Measurements from ENCODE around the gene CD4.

The CD4 gene

DNA sequence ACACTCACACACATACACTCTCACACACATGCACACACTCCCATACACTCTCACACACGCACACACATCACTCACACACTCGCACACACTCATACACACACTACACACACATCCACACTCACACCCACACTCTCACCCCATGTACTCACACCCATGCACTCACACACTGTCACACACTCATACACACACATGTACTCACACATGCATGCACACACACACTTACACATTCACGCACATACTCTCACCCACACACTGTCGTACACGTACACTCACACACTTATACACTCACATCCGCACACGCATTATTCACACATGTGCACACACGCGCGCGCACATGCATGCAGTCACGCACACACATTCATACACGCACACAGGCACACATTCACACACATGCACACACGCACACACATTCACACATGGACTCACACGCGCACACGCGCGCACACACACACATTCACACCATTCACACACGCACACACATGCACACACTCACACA is 28.4 kb downstream of the CD4 start:
- DNase-seq, result no peak

DNA sequence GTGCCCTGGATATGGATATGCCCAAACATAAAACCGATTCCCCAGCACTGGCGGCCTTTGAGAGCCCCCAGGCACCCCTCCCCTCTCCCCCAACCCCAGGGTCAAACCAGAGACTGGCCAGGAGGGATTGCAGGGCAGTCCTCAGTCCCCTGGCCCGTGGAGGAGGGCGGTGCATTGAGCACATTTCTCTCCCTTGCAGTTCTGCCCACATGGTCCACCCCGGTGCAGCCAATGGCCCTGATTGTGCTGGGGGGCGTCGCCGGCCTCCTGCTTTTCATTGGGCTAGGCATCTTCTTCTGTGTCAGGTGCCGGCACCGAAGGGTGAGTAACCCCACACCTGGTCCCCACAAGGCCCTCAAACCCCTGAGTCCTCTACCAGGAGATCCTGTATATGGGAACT is 28.9 kb downstream of the CD4 start:
- DNase-seq, result no peak

DNA sequence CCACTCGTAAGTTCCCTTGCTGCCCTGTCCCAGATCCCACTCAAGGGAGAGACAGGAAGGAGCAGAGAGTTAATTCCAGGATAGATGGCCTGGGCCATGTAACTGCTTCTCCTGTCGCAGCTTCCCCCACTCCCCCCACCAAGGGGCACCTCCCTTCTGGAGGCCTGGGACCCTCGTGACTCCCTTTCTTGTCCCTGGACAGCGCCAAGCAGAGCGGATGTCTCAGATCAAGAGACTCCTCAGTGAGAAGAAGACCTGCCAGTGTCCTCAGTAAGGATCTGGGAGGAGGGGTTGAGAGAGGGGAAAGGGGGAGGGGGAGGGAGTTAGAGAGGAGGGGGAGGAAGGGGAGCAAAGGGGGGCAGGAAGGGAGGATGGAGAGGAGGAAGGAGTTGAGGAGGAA is 29.3 kb downstream of the CD4 start:
- no peak for DNase-seq

DNA sequence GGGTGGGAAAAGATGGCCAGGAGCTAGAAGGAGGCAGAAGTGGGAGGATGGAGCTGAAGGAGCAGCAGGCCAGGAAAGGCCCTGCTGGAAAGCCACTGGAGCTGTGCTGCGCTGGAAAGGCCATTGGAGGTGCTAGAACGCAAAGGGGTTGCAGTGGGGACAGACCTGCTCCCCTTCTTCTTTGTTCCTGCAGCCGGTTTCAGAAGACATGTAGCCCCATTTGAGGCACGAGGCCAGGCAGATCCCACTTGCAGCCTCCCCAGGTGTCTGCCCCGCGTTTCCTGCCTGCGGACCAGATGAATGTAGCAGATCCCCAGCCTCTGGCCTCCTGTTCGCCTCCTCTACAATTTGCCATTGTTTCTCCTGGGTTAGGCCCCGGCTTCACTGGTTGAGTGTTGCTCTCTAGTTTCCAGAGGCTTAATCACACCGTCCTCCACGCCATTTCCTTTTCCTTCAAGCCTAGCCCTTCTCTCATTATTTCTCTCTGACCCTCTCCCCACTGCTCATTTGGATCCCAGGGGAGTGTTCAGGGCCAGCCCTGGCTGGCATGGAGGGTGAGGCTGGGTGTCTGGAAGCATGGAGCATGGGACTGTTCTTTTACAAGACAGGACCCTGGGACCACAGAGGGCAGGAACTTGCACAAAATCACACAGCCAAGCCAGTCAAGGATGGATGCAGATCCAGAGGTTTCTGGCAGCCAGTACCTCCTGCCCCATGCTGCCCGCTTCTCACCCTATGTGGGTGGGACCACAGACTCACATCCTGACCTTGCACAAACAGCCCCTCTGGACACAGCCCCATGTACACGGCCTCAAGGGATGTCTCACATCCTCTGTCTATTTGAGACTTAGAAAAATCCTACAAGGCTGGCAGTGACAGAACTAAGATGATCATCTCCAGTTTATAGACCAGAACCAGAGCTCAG is 30.0 kb downstream of the CD4 start:
- DNase-seq, result no peak

DNA sequence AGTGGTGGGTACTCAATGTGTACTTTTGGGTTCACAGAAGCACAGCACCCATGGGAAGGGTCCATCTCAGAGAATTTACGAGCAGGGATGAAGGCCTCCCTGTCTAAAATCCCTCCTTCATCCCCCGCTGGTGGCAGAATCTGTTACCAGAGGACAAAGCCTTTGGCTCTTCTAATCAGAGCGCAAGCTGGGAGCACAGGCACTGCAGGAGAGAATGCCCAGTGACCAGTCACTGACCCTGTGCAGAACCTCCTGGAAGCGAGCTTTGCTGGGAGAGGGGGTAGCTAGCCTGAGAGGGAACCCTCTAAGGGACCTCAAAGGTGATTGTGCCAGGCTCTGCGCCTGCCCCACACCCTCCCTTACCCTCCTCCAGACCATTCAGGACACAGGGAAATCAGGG is 30.8 kb downstream of the CD4 start:
- no peak for DNase-seq

DNA sequence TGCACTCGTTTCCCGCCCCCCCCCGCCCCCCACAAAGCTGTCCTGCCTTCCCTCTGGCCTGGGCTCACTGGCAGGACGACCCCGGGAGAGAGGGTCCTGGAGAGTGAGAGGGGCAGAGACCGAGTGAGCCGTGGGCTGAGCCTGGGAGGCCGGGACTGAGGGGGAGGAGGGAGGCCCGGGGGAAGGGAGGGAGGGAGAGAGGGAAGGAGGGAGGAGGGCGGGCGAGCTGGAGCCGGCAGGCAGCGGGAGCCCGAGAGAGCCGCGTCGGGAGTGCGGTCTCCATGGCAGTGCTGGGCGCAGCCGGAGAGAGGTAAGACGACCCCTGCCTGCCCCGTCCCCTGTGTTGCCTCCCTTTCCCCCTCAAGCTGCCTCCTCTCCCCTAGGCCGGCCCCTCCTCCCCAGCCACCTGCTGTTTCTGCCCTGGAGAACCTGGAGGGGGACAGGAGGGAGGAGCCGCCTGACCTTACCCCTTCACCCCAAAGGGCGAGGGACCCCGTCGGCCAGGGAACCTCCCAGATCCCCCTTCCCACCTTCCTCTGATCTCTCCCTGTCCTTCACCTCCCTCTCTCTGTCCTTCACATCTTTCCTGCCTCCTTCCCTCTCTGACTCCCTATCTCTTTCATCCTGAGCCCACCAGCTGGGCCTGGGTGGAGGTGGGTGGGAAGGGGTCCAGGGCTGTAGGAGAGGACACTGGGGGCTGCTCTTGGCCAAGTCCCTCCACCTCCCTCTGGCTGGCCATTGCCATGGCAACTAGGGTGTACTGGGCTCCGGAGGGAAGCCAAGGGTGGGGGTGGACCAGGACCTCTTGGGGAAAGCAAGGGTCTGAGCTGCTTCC is 32.5 kb downstream of the CD4 start, which contains the start of gene GPR162:
Gene GPR162 (plus strand): TSS at position 231 of the 835 bp plus-strand sequence. CDS start 2,078 bp downstream, outside the sequence.
- no peak for DNase-seq

DNA sequence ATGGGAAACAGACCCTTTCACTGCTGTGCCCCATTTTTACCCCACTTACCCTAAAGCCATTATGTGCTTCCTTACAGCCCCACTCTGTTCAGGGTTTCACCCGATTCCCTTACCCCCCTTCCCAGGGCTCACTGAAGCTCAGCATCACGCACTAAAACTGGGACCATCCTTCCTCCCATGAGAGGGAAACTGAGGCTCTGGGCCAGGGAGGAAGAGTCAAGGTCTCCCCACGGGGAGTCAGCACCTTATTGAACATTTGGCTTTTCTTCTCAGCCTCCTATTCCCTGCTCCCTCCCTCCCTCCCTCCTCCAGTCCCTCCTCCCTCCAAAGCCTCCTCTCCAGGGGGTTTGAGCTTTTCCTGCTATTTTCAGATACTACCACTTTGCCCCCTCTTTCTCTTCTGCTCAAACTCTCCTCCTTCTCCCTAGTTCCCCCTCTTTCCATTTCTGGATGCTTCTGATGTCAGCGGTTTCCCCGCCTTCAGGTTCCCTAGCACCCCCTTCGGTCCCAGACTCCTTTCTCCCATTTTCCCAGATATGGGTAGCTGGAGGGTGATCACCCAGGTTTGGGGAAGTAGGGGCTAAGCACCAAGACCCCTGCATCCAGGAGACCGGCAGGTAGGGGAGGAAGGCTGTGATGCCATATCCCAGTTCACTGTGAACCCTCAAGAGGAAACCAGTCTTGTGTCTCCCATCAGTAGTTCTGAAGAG is 33.3 kb downstream of the CD4 start:
- DNase-seq, result no peak

DNA sequence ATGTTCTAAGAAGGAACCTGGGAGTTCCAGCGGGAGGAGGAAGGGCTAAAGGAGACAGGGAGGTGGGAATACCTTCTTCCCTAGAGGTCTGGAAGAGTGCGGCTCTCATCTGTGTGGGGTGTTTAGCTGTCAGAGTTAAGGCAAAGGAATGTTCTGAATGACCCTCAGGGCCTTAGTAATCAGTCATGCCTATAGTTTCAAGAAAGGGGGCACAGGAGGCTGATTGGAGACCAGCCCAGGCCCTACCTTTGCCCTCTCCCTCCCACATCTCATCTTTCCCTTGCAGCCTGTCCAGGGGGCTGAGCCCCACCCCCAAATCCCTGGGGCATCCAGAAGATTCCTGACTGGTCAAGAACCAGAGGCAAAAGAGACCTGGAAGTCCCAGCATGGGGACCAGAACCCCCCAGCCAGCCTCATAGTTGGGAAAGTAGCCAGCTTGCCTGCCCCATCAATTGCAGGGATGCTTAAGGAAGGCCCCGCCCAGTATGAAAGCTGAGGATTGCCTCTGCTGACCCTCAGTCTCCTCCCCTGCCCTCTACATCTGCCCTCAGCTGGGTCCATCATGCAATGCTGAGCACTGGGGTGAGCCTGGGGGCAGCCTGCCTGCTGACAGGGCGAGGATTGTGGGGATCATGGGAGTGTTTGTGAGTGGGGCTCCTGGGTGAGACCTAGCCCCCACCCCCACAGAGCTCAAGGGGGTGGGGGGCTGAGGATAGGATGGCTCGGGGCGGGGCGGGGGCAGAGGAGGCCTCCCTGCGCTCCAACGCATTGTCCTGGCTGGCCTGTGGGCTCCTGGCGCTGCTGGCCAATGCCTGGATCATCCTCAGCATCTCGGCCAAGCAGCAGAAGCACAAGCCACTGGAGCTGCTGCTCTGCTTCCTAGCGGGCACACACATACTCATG is 34.1 kb downstream of the CD4 start:
- peak; percentile 20 for DNase-seq

DNA sequence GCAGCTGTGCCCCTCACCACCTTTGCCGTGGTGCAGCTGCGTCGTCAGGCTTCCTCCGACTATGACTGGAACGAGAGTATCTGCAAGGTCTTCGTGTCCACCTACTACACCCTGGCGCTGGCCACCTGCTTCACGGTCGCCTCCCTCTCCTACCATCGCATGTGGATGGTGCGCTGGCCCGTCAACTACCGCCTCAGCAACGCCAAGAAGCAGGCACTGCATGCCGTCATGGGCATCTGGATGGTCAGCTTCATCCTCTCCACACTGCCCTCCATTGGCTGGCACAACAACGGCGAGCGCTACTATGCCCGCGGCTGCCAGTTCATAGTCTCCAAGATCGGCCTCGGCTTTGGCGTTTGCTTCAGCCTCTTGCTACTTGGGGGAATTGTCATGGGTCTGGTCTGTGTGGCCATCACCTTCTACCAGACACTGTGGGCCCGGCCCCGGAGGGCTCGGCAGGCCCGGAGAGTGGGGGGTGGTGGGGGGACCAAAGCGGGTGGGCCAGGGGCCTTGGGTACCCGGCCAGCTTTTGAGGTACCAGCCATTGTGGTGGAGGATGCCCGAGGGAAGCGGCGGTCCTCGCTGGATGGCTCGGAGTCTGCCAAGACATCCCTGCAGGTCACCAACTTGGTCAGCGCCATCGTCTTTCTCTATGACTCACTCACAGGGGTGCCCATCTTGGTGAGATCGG is 34.9 kb downstream of the CD4 start:
- no peak for DNase-seq

DNA sequence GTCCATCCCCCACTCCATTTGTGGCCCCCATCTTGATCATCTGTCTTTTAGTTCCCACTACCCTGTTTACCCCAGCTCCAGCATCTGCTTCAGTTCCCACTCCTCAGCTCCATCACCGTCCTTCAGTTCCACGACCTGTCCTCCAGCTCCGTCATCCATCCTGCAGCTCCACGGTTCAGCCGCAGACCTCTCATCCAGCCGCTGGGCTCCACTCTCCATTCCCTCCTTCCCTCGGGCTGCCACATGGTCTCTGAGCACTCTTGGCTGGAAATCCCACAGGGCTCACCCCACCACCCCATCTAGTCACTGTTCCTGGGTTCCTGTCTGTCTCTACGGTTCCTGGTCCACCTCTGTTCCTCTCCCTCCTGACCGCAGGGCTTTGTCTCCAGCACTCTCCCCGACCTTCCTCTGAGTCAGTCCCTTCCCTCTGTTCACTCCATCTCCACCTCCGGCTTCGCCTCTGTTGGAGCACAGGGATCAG is 35.6 kb downstream of the CD4 start:
- no peak for DNase-seq

DNA sequence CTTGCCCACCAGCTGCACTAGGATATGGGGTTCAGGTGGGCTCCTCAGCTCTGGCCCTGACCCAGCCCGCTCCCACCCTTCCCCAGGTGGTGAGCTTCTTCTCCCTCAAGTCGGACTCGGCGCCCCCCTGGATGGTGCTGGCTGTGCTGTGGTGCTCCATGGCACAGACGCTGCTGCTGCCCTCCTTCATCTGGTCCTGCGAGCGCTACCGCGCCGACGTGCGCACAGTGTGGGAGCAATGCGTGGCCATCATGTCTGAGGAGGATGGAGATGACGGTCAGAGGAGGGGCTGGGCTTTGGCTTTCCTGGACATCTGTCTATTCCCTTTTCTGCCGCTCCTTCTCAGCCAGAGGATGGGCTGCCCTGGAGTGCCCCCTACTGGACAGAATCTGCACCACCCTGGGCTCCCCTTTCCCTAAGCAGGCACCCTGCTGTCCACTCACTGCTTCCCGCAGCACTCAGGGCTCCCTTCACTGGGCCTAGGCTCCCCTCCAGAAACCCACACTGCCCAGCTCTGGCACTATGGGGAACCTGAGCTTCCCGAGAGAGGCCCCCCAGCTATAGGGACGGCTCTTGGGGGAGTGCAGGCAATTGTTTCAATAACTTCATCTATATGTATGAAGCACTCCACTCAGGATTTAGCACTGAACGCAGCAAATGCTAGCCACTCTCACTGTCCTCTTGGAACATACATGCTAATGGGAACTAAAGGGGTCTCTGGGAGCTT is 36.2 kb downstream of the CD4 start:
- peak; percentile 60 for DNase-seq

DNA sequence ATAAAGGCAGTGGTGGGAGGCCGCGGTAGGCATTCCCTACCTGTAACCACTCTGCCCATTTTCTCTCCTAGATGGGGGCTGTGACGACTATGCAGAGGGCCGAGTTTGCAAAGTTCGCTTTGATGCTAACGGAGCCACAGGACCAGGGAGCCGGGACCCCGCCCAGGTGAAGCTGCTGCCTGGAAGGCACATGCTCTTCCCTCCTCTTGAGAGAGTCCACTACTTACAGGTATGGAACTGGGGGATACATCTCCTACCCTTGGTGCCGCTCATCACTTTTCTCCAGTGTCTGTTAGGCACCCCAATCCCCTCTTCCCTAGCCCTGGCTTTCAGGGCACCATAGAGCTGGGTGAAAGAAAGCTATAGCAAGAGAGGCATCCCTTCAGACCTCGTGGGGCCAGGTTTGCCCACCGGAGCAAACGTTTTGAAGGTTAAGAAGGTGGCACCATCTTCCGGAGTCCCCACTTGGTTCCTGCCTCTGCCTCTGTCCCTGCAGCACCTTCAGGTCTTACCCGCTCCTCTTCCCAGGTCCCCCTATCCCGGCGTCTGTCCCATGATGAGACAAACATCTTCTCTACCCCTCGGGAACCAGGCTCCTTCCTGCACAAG is 36.9 kb downstream of the CD4 start:
- DNase-seq, result no peak

DNA sequence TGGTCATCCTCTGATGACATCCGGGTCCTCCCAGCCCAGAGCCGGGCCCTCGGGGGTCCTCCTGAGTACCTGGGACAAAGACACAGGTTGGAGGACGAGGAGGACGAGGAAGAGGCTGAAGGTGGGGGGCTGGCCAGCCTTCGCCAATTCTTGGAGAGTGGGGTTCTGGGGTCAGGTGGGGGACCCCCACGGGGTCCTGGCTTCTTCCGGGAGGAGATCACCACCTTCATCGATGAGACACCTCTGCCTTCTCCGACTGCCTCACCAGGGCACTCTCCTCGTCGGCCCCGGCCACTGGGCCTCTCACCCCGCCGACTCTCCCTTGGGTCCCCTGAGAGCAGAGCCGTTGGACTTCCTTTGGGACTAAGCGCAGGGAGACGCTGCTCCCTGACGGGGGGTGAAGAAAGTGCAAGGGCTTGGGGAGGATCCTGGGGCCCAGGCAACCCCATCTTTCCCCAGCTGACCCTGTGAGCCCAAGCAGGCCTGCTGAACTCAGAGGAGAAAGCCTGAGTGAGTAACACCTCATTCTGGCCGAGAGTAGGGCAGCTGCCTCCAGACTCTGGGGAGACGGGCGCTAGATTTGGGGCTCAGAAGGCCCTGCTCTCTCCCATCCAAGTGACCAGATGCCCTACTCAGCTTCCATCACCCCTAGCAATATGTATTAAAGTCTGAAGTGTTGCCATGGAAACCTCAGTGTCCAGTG is 37.6 kb downstream of the CD4 start:
- DNase-seq, result no peak

DNA sequence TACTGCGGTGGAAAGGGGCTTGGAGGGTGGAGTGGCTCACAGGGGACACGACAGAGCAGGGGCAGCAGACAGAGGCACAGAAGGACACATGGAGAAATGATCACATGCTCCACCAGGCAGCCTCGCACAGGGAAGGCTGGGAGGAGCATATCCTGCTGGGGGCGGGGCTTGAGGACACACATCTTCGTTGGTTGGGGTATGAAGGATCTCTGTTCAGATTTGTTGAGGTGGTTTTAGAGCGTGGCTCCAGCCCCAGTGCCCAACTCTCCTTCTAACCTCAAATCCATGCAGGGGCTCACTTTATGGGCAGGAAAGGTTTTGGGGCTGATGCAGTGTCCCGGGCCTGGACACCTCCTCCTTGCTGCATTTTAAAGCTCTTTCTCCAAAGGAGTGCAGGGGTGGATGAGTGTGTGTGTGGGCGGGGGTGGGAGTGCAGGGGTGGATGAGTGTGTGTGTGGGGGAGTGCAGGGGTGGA is 38.1 kb downstream of the CD4 start:
- DNase-seq, result peak; percentile 63

DNA sequence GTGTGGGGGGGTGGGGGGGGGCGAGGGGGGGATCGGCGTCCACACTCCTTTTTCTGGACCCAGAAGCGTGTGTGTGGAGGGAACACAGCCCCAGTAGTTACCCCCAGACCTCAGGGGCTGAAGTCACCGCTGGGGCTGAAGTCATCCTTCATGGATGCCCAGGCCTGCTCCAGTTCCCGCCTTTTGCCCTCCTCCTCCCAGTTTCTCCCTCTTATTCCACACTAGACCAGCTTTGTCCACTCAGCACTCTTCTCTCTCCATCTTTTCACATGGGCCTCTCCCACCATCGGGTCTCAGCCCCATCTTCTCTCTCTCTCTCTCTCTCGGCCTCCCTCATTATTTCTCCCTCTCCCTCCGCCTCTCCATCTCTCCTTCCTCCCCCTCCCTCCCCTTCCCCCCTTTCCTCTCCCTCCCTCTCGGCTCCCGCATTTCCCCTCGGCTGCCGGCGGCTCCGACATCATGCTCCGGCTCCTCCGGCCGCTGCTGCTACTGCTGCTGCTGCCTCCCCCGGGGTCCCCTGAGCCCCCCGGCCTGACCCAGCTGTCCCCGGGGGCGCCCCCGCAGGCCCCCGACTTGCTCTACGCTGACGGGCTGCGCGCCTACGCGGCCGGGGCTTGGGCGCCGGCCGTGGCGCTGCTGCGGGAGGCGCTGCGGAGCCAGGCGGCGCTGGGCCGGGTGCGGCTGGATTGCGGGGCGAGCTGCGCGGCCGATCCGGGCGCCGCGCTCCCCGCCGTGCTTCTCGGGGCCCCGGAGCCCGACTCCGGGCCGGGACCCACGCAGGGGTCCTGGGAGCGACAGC is 38.9 kb downstream of the CD4 start, which contains the start of gene P3H3:
Gene P3H3 (plus strand): TSS at position 426 of the 799 bp plus-strand sequence. CDS start 34 bp downstream, at position 460.
- DNase-seq, result peak; percentile 24

DNA sequence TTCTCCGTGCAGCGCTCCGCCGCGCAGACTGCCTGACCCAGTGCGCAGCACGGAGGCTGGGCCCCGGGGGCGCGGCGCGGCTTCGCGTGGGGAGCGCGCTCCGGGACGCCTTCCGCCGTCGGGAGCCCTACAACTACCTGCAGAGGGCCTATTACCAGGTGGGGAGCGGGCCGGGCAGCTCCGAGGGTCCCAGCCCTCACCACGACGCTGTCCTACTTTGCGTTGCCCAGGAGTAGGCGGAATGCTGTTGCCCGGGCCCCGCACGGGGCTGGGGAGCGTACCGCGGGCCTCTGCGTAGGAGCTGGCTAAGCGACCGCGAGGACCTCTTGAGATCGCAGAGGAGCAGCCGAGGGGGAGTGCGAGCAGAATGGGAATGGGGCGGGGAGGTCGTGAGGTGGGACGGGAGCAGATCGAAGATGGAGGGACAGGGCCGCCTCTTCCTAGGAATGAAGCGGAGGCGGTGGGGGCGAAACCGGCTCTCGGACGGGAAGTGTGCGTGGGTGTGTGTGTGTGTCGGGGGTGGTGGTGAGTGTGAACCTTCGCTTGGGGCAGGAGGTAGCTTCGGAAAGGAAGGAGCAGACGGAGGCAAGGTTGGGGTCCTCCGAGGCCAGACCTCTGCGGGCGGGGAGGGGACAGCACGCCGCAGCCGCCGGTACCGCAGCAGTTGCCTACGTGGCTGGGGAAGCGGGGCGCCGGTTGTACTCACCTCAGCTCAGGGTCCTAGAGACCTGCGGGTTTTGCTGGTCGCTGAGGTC is 39.6 kb downstream of the CD4 start:
- DNase-seq, result no peak

DNA sequence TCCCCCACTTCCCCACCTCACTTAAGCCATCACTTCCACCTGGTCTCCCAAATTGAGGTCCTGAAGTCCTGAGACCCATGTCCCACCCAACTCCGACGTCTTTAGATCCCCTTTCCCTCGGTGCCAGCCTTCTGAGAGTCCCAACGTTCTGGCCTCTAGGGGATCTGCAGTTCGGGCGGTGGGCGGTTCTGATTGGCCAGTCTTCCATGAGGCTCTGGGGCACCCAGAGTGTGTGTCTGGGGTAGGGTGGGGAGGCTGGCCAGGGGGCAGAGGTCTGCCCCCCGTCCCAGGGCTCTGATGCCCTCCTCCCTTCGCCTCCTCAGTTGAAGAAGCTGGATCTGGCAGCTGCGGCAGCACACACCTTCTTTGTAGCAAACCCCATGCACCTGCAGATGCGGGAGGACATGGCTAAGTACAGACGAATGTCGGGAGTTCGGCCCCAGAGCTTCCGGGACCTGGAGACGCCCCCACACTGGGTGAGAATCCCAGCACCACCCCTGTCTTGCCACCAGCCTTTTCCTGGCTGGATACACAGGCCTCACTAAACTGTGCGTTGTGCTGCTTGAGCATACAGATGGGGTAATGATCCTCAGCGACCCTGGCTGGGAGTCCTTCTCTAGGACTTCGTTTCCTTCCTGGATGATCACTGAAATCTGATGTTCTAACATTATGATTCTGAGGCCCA is 40.4 kb downstream of the CD4 start:
- no peak for DNase-seq

All from NCI-H226 (cell line).